Measurements from ENCODE around the gene ST8SIA2.
A peak's percentile ranks its signal among the peaks of the same experiment; 100 is the strongest.

The ST8SIA2 gene

DNA sequence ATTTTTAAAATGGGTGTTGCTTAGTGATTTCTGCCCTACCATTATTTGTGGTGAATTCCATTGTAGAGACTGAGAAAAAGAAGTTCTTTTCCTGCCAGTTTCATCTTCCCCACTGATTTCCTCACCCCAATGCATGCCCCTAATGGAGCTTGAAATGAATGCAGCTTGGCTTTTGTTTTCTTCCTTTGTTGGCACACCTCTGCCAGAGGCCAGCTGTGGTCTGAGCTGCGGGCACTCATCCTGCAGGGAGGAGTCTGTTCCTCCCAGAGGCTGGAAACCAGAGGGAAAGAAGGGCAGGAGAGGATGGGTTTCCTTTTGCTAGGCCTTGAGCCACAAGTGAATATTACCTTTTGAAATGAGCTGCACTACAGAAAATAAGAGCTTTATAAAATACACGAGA lies 9.3 kb upstream of the ST8SIA2 start:
- H3K27ac ChIP-seq = no peak overlapping the region
- TF ChIP-seq, protein P1, sequence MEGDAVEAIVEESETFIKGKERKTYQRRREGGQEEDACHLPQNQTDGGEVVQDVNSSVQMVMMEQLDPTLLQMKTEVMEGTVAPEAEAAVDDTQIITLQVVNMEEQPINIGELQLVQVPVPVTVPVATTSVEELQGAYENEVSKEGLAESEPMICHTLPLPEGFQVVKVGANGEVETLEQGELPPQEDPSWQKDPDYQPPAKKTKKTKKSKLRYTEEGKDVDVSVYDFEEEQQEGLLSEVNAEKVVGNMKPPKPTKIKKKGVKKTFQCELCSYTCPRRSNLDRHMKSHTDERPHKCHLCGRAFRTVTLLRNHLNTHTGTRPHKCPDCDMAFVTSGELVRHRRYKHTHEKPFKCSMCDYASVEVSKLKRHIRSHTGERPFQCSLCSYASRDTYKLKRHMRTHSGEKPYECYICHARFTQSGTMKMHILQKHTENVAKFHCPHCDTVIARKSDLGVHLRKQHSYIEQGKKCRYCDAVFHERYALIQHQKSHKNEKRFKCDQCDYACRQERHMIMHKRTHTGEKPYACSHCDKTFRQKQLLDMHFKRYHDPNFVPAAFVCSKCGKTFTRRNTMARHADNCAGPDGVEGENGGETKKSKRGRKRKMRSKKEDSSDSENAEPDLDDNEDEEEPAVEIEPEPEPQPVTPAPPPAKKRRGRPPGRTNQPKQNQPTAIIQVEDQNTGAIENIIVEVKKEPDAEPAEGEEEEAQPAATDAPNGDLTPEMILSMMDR (conservative IDR thresholded peaks at IDR 0.05) = no peak

DNA sequence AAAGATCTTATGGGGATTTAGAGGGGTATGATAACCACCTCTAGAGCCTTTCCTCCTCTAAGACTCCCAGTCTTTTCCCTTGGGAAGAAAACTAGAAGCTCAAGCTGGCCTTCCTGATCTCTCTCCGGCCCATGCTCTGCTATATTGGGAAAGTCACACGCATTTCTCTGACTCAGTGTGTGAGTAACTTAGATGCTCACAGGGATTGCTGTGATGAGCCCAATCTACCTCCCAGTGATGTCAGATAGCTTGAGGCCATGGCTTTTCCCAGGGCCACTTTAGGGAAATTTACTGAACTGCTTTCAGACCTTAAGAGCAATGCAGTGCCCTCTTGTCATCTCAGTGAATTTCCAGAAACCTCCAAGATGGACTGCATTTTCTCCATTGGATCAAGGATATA lies 8.6 kb upstream of the ST8SIA2 start:
- H3K27ac ChIP-seq = no peak overlapping the region
- TF ChIP-seq, protein P1 (conservative IDR thresholded peaks at IDR 0.05) = no peak

- TF ChIP-seq, protein P1 (conservative IDR thresholded peaks at IDR 0.05) = peak; percentile 88
- H3K27ac ChIP-seq = no peak overlapping the region
Observed at GRCh38 chr15:92391640-92392039, 2.0 kb upstream of the ST8SIA2 start.

DNA sequence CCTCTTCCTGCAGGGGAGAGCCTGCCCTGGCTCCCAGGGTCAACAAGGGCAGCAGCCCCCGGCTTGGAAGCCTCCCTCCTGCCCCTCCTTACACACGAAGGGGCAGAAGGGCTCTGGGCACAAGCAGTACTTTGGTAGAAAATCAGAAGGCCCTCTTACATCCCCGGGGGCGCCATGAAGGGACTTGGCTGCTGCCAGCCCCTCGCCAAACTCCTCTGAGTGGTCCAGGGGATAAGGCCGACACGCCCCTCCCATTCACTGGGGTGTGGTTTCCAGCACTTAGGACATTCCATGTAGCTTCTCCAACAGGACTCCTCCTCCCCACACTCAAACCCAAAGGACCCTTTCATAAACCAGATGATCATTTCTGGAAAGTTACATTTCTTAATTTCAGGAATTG lies 1.2 kb upstream of the ST8SIA2 start:
- no peak overlapping the region for H3K27ac ChIP-seq
- TF ChIP-seq, protein P1 (conservative IDR thresholded peaks at IDR 0.05) = no peak

DNA sequence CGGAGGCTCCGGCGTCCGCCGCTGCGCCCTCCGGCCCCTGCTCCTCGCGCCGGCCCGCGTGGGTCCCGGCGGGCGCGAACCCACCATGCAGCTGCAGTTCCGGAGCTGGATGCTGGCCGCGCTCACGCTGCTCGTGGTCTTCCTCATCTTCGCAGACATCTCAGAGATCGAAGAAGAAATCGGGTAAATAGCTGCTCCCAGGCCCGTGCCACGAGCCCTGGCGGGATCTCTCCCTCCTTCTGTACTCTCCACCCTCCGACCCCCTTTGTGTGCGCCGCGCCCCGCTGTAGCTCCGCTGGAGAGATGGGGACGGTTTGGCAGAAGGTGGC lies 263 bp downstream of the ST8SIA2 start:
- peak overlapping the region; percentile 40; the same call in 1 of the 2 replicates for H3K27ac ChIP-seq
- TF ChIP-seq, protein P1 (conservative IDR thresholded peaks at IDR 0.05) = no peak

GRCh38 chr15:92394309-92395097 lies 822 bp downstream of the ST8SIA2 start:
- peak overlapping the region; percentile 40; the same call in 1 of the 2 replicates for H3K27ac ChIP-seq
- TF ChIP-seq, protein P1 (conservative IDR thresholded peaks at IDR 0.05) = no peak

GRCh38 chr15:92395098-92395635 lies 1.5 kb downstream of the ST8SIA2 start:
- TF ChIP-seq, protein P1 (conservative IDR thresholded peaks at IDR 0.05) = no peak
- peak overlapping the region; percentile 40; the same call in 1 of the 2 replicates for H3K27ac ChIP-seq

Measured in VCaP (cell line).